H9 (cell line): ENCODE data around the gene FRG1. TPM values are rescaled to one million over a fixed set of nuclear protein-coding genes. Genes with fewer than 3 reads are reported as not detected.

Experiments used
- DNase-seq: peaks from one replicate; pipeline ENCODE4 v3.0.0-alpha.2; 2017
- H2AFZ ChIP-seq: one replicate; pipeline ENCODE4 v1.6.1; 2013; ENCODE audit warnings: mild to moderate bottlenecking, low read length, control low read depth, moderate library complexity
- H2AK5ac ChIP-seq: 2 replicates; pipeline ENCODE4 v1.6.1; 2013; ENCODE audit warnings: low read length, control low read depth, mixed read lengths; ENCODE audit not compliant: insufficient read length
- H2BK120ac ChIP-seq: one replicate; pipeline ENCODE4 v1.6.1; 2013; ENCODE audit warnings: low read depth, mild to moderate bottlenecking, low read length, control low read depth, inconsistent platforms; ENCODE audit not compliant: poor library complexity, severe bottlenecking
- H2BK12ac ChIP-seq: 2 replicates; pipeline ENCODE4 v1.6.1; 2013; ENCODE audit warnings: low read length, control low read depth, mixed read lengths, low read depth; ENCODE audit not compliant: insufficient read length
- H2BK15ac ChIP-seq: 2 replicates; pipeline ENCODE4 v1.6.1; 2013; ENCODE audit warnings: low read depth, low read length, control low read depth
- H2BK20ac ChIP-seq: one replicate; pipeline ENCODE4 v1.6.1; 2013; ENCODE audit warnings: low read depth, mild to moderate bottlenecking, low read length, control low read depth, inconsistent platforms; ENCODE audit not compliant: poor library complexity, severe bottlenecking
- H2BK5ac ChIP-seq: 2 replicates; pipeline ENCODE4 v1.6.1; 2013; ENCODE audit warnings: low read length, control low read depth, mixed read lengths; ENCODE audit not compliant: insufficient read length
- H3K14ac ChIP-seq: 2 replicates; pipeline ENCODE4 v1.6.1; 2013; ENCODE audit warnings: low read length, control low read depth; ENCODE audit not compliant: insufficient read depth
- H3K18ac ChIP-seq: 2 replicates; pipeline ENCODE4 v1.6.1; 2013; ENCODE audit warnings: low read depth, mild to moderate bottlenecking, mixed read lengths, low read length, control low read depth; ENCODE audit not compliant: insufficient read length
- H3K23ac ChIP-seq: 2 replicates; pipeline ENCODE4 v1.6.1; 2013; ENCODE audit warnings: low read length, control low read depth, mixed read lengths, low read depth; ENCODE audit not compliant: insufficient read length
- H3K23me2 ChIP-seq: 2 replicates; pipeline ENCODE4 v1.6.1; 2013; ENCODE audit warnings: low read depth, mild to moderate bottlenecking, mixed read lengths, low read length, control low read depth; ENCODE audit not compliant: insufficient read length, poor library complexity, severe bottlenecking
- H3K27ac ChIP-seq: 2 replicates; pipeline ENCODE4 v1.5.1; 2013; ENCODE audit warnings: low read length, control low read depth, mixed read lengths, low read depth; ENCODE audit not compliant: insufficient read length
- H3K27me3 ChIP-seq: 2 replicates; pipeline ENCODE4 v1.6.1; 2013; ENCODE audit warnings: low read length, control low read depth, inconsistent platforms; ENCODE audit not compliant: insufficient read depth
- H3K4ac ChIP-seq: 2 replicates; pipeline ENCODE4 v1.6.1; 2013; ENCODE audit warnings: low read depth, mild to moderate bottlenecking, control low read depth, inconsistent platforms, low read length, moderate library complexity
- H3K4me1 ChIP-seq: 2 replicates; pipeline ENCODE4 v1.6.1; 2013; ENCODE audit warnings: low read length, control low read depth, inconsistent platforms; ENCODE audit not compliant: insufficient read depth
- H3K4me2 ChIP-seq: 2 replicates; pipeline ENCODE4 v1.6.1; 2013; ENCODE audit warnings: low read length, control low read depth, mixed read lengths; ENCODE audit not compliant: insufficient read length, insufficient read depth
- H3K56ac ChIP-seq: 2 replicates; pipeline ENCODE4 v1.6.1; 2013; ENCODE audit warnings: low read depth, mild to moderate bottlenecking, mixed read lengths, low read length, control low read depth; ENCODE audit not compliant: insufficient read length
- H3K79me1 ChIP-seq: 2 replicates; pipeline ENCODE4 v1.6.1; 2013; ENCODE audit warnings: low read depth, mild to moderate bottlenecking, moderate library complexity, low read length, control low read depth, inconsistent platforms; ENCODE audit not compliant: insufficient read depth, poor library complexity, severe bottlenecking
- H3K79me2 ChIP-seq: 2 replicates; pipeline ENCODE4 v1.6.1; 2013; ENCODE audit warnings: low read length, control low read depth, inconsistent platforms; ENCODE audit not compliant: insufficient read depth
- H3K9ac ChIP-seq: 2 replicates; pipeline ENCODE4 v1.6.1; 2013; ENCODE audit warnings: low read length, control low read depth, mixed read lengths; ENCODE audit not compliant: insufficient read length; ENCODE audit errors: extremely low read depth
- H3K9me3 ChIP-seq: one replicate; pipeline ENCODE4 v1.6.1; 2013; ENCODE audit warnings: low read depth, low read length, inconsistent platforms; ENCODE audit not compliant: control insufficient read depth
- H3T11ph ChIP-seq: one replicate; pipeline ENCODE4 v1.6.1; 2013; ENCODE audit warnings: mild to moderate bottlenecking, low read length, control low read depth, inconsistent platforms
- H4K20me1 ChIP-seq: one replicate; pipeline ENCODE4 v1.6.1; 2013; ENCODE audit not compliant: control insufficient read depth, insufficient read length, insufficient read depth
- H4K5ac ChIP-seq: 2 replicates; pipeline ENCODE4 v1.6.1; 2013; ENCODE audit warnings: low read depth, mild to moderate bottlenecking, mixed read lengths, low read length, control low read depth; ENCODE audit not compliant: insufficient read length
- H4K8ac ChIP-seq: replicated peaks from 2 replicates; pipeline ENCODE4 v1.6.1; 2013; ENCODE audit warnings: low read length, control low read depth, mixed read lengths, low read depth; ENCODE audit not compliant: insufficient read length
- H4K91ac ChIP-seq: 2 replicates; pipeline ENCODE4 v1.6.1; 2013; ENCODE audit warnings: low read depth, mild to moderate bottlenecking, moderate library complexity, mixed read lengths, low read length, control low read depth; ENCODE audit not compliant: insufficient read length
- H3K27ac Mint-ChIP-seq, 3 experiments: 2 replicates in 2 of 3; 3 replicates in 1 of 3; pipeline ENCODE4 v1.8.0; 2020 to 2021; ENCODE audit warnings: mixed read lengths in 3 of 3, mild to moderate bottlenecking in 1 of 3, moderate library complexity in 1 of 3
- H3K27me3 Mint-ChIP-seq: 2 replicates; pipeline ENCODE4 v1.8.0; 2021; ENCODE audit warnings: low read depth, mild to moderate bottlenecking, moderate library complexity, mixed read lengths
- H3K36me3 Mint-ChIP-seq, 3 experiments: 2 replicates in 2 of 3; 3 replicates in 1 of 3; pipeline ENCODE4 v1.8.0; 2020 to 2021; ENCODE audit warnings: low read depth in 3 of 3, mixed read lengths in 3 of 3; ENCODE audit not compliant: insufficient read depth in 1 of 3
- H3K4me1 Mint-ChIP-seq, 2 experiments: 2 replicates each; pipeline ENCODE4 v1.8.0; 2020; ENCODE audit warnings: mixed read lengths in 2 of 2
- H3K4me3 Mint-ChIP-seq, 2 experiments: 2 replicates in 1 of 2; 3 replicates in 1 of 2; pipeline ENCODE4 v1.8.0; 2020 to 2021; ENCODE audit warnings: mild to moderate bottlenecking in 2 of 2, mixed read lengths in 2 of 2, moderate library complexity in 1 of 2
- H3K9me3 Mint-ChIP-seq, 2 experiments: 2 replicates in 1 of 2; 3 replicates in 1 of 2; pipeline ENCODE4 v1.8.0; 2020; ENCODE audit warnings: mild to moderate bottlenecking in 2 of 2, mixed read lengths in 2 of 2, moderate library complexity in 1 of 2
- CTCF ChIP-seq: fragments of 200-600 bp; sonication (generic); conservative IDR thresholded peaks from 3 replicates; pipeline ENCODE4 v1.8.0; 2021; ENCODE audit warnings: antibody characterized with exemption, mild to moderate bottlenecking
- WGBS: extraction: QIAGEN DNeasy Blood & Tissue Kit; methylation state at CpG from one replicate; pipeline ENCODE4 v1.1.7; 2013; ENCODE audit warnings: missing lambda C conversion rate, low lambda C conversion rate, mixed read lengths; ENCODE audit not compliant: insufficient read length; ENCODE audit errors: extremely low coverage; 5-methylcytosine and 5-hydroxymethylcytosine counted together
- total RNA-seq: library from RNA; stranded (reverse); gene quantifications from 2 replicates; pipeline ENCODE4 v1.2.1, GENCODE V29; 2021

Gene FRG1
- total RNA-seq, 1 experiment from 2014 or later: 45.6 TPM

GRCh38 chr4:189917161-189917891 is 23.3 kb upstream of the FRG1 start:
- Histone ChIP-seq H2AK5ac (no peak overlapping the region), H3K4ac (no peak overlapping the region), H4K91ac (no peak overlapping the region), H3K23me2 (no peaks in the 10 kb centered on the region), H3K4me2 (no peak overlapping the region), H2BK15ac (no peak overlapping the region), H3K56ac (no peak overlapping the region), H4K20me1 (no peaks in the 10 kb centered on the region), H3K9me3 (no peaks in the 10 kb centered on the region), H3K14ac (no peak overlapping the region), H3K27me3 (no peaks in the 10 kb centered on the region), H3K18ac (no peak overlapping the region), H2BK12ac (no peak overlapping the region), H4K5ac (no peak overlapping the region), H3K79me2 (no peaks in the 10 kb centered on the region), H2BK20ac (no peak overlapping the region), H2BK120ac (no peak overlapping the region), H2BK5ac (no peak overlapping the region), H3K4me1 (no peaks in the 10 kb centered on the region), H4K8ac (no peak overlapping the region), H3K79me1 (no peaks in the 10 kb centered on the region), H3K27ac (no peak overlapping the region), H2AFZ (no peak overlapping the region), H3T11ph (no peak overlapping the region), H3K23ac (no peak overlapping the region), H3K9ac (no peak overlapping the region)
- Mint-ChIP-seq H3K27ac (no peak overlapping the region), H3K27me3 (no peaks in the 10 kb centered on the region; the same call in 1 of the 2 replicates), H3K4me3 (no peak overlapping the region), H3K9me3 (peaks cover 77 to 93% of the 10 kb centered on the region in 2 experiments), H3K4me1 (no peaks in the 10 kb centered on the region), H3K36me3 (peaks cover 6 to 11% (median 6%) of the 10 kb centered on the region in 3 experiments; a peak in 4 of 7 replicates)
- DNase-seq: no peak
- WGBS: no CpG with 5 or more reads among the region's 23 CpGs
- TF ChIP-seq CTCF: no peak
